Esophagus (tissue), 2 donors: ENCODE measurements around the gene AGXT2. TPM values are rescaled to one million over a fixed set of nuclear protein-coding genes. Genes with fewer than 3 reads are reported as not detected.

Source experiments
- H3K27ac ChIP-seq, 2 donors: one replicate each; pipeline ENCODE4 v1.5.1; 2013; ENCODE audit warnings: low read depth in 2 of 2, mild to moderate bottlenecking in 2 of 2, inconsistent platforms in 1 of 2, low read length in 1 of 2, moderate library complexity in 1 of 2
- H3K27me3 ChIP-seq, 2 donors: one replicate each; pipeline ENCODE4 v1.6.1; 2013; ENCODE audit warnings: low read length in 2 of 2, control low read depth in 1 of 2, mild to moderate bottlenecking in 1 of 2; ENCODE audit not compliant: insufficient read depth in 2 of 2, control insufficient read depth in 1 of 2
- H3K36me3 ChIP-seq, 2 donors: one replicate each; pipeline ENCODE4 v1.6.1; 2013; ENCODE audit warnings: low read length in 1 of 2; ENCODE audit not compliant: control insufficient read depth in 2 of 2, insufficient read depth in 2 of 2
- H3K4me1 ChIP-seq, 2 donors: one replicate each; pipeline ENCODE4 v1.6.1; 2013; ENCODE audit warnings: low read length in 1 of 2; ENCODE audit not compliant: control insufficient read depth in 2 of 2, insufficient read depth in 2 of 2
- H3K4me3 ChIP-seq, 2 donors: one replicate each; pipeline ENCODE4 v1.5.1; 2013; ENCODE audit warnings: low read length in 2 of 2, mild to moderate bottlenecking in 2 of 2, low read depth in 1 of 2, moderate library complexity in 1 of 2
- H3K9me3 ChIP-seq, 2 donors: one replicate each; pipeline ENCODE4 v1.6.1; 2013; ENCODE audit warnings: mild to moderate bottlenecking in 2 of 2, low read depth in 1 of 2, low read length in 1 of 2, moderate library complexity in 1 of 2; ENCODE audit not compliant: control insufficient read depth in 2 of 2, insufficient read depth in 1 of 2
- WGBS, 2 donors: extraction: QIAGEN DNeasy Blood & Tissue Kit; methylation state at CpG; one replicate each; pipeline ENCODE4 v1.1.7; 2013; 5-methylcytosine and 5-hydroxymethylcytosine counted together
- polyA plus RNA-seq, 2 donors: library from polyadenylated mRNA; stranded (reverse); fragments of 200-250 nt; gene quantifications; one replicate each; pipeline ENCODE4 v1.2.3, GENCODE V29; 2013
- donor health status: healthy with polysubstance abuse.
- donor health status: Bipolar disorder and iron deficiency.

AGXT2 gene
- polyA plus RNA-seq, 2 donors = not detected

DNA sequence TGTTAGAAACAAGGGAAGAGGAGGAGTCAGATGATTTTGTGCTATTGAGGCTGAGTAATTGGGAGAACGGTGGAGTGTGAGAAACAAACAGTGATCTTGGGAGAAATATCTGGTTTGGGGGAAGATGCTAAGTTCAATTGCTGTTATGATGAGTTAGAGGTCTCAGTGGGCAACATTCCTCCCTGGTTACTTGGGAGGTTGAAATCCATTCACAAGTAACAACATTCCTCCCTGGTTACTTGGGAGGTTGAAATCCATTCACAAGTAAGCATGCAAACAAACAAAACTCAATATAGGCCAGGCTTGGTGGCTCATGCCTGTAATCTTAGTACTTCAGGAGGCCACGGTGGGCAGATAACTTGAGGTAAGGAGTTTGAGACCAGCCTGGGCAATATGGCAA, 38.7 kb downstream of the AGXT2 start:
- H3K27me3 ChIP-seq = no peaks in the 10 kb centered on the region
- WGBS, 2 donors = 76 to 77% methylated on average over 2 of the region's 2 CpGs
- H3K27ac ChIP-seq = no peak overlapping the region
- H3K36me3 ChIP-seq = no peaks in the 10 kb centered on the region
- H3K4me1 ChIP-seq = no peaks in the 10 kb centered on the region
- no peak overlapping the region for H3K4me3 ChIP-seq
- no peaks in the 10 kb centered on the region for H3K9me3 ChIP-seq

GRCh38 chr5:35004771-35005170, 43.0 kb downstream of the AGXT2 start:
- Histone ChIP-seq H3K4me3 (no peak overlapping the region), H3K27me3 (no peaks in the 10 kb centered on the region), H3K4me1 (no peaks in the 10 kb centered on the region), H3K36me3 (no peaks in the 10 kb centered on the region), H3K27ac (no peak overlapping the region), H3K9me3 (no peaks in the 10 kb centered on the region)
- 80 to 83% methylated on average over 1 of the region's 1 CpG for WGBS, 2 donors

GRCh38 chr5:35004200-35004599, 43.5 kb downstream of the AGXT2 start:
- no peaks in the 10 kb centered on the region for H3K36me3 ChIP-seq
- H3K9me3 ChIP-seq = no peaks in the 10 kb centered on the region
- H3K4me3 ChIP-seq = no peak overlapping the region
- no peak overlapping the region for H3K27ac ChIP-seq
- WGBS, 2 donors = 64 to 68% methylated on average over 5 of the region's 5 CpGs
- no peaks in the 10 kb centered on the region for H3K4me1 ChIP-seq
- no peaks in the 10 kb centered on the region for H3K27me3 ChIP-seq

GRCh38 chr5:35003018-35003957, 44.5 kb downstream of the AGXT2 start:
- no peak overlapping the region for H3K4me3 ChIP-seq

DNA sequence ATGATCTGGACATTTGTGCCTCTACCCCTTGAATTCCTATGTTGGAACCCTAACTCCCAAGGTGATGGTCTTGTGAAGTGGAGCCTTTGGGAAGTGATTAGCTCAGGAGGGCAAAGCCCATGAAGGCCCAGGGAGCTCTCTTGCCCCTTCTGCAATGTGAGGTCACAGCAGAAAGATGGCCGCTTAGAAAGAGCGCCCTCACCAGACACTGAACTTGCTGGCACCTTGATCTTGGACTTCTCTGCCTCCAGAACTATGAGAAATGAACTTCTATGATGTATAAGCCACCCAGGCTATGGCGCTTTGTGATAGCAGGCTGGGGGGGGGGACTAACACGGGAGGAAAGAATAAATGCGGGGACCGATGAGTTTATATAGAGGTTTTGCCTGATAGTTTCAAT, 45.3 kb downstream of the AGXT2 start:
- no peaks in the 10 kb centered on the region for H3K36me3 ChIP-seq
- no peak overlapping the region for H3K4me3 ChIP-seq
- H3K4me1 ChIP-seq = no peaks in the 10 kb centered on the region
- WGBS, 2 donors = 91 to 93% methylated on average over 6 of the region's 6 CpGs
- H3K27ac ChIP-seq = no peak overlapping the region
- H3K9me3 ChIP-seq = no peaks in the 10 kb centered on the region
- H3K27me3 ChIP-seq = no peaks in the 10 kb centered on the region

More at GRCh38 chr5:35003018-35003957, 44.5 kb downstream of the AGXT2 start:
- Histone ChIP-seq H3K27ac (no peak overlapping the region), H3K4me1 (no peaks in the 10 kb centered on the region), H3K27me3 (no peaks in the 10 kb centered on the region), H3K36me3 (no peaks in the 10 kb centered on the region), H3K9me3 (no peaks in the 10 kb centered on the region)
- WGBS, 2 donors = 43 to 44% methylated on average over 18 of the region's 18 CpGs

DNA sequence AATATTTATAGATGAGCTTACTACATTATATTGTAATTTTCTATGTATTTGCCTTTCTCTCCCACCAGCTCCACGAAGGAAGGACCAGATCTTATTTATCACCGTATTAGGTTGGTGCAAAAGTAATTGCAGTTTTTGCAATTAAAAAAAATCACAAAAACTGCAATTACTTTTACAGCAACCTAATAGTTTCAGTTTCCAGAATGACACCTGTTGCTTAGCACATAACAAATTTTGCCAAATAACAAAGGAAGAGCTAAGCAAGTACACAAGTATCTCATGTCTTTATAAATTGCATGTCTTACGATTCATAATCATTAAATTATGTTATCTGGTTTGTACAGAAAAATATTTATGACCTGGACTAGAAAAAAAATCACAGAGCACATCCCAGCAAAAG, 45.9 kb downstream of the AGXT2 start:
- H3K27me3 ChIP-seq = no peaks in the 10 kb centered on the region
- 69 to 78% methylated on average over 3 of the region's 3 CpGs for WGBS, 2 donors
- no peak overlapping the region for H3K4me3 ChIP-seq

GRCh38 chr5:34998058-34998789, 49.5 kb downstream of the AGXT2 start:
- 61 to 62% methylated on average over 6 of the region's 6 CpGs for WGBS, 2 donors
- H3K36me3 ChIP-seq = no peaks in the 10 kb centered on the region
- H3K4me3 ChIP-seq = no peak overlapping the region
- H3K27ac ChIP-seq = no peak overlapping the region
- H3K4me1 ChIP-seq = no peaks in the 10 kb centered on the region
- H3K9me3 ChIP-seq = no peaks in the 10 kb centered on the region
- H3K27me3 ChIP-seq = no peaks in the 10 kb centered on the region

More for the DNA sequence above, 45.9 kb downstream of the AGXT2 start:
- H3K36me3 ChIP-seq = no peaks in the 10 kb centered on the region
- H3K4me1 ChIP-seq = no peaks in the 10 kb centered on the region
- no peaks in the 10 kb centered on the region for H3K9me3 ChIP-seq
- H3K27ac ChIP-seq = no peak overlapping the region

GRCh38 chr5:34996261-34996660, 51.5 kb downstream of the AGXT2 start:
- Histone ChIP-seq H3K9me3 (no peaks in the 10 kb centered on the region), H3K4me1 (no peaks in the 10 kb centered on the region), H3K27ac (no peak overlapping the region), H3K4me3 (no peak overlapping the region), H3K36me3 (no peaks in the 10 kb centered on the region), H3K27me3 (no peaks in the 10 kb centered on the region)
- WGBS, 2 donors = 76 to 81% methylated on average over 2 of the region's 2 CpGs

DNA sequence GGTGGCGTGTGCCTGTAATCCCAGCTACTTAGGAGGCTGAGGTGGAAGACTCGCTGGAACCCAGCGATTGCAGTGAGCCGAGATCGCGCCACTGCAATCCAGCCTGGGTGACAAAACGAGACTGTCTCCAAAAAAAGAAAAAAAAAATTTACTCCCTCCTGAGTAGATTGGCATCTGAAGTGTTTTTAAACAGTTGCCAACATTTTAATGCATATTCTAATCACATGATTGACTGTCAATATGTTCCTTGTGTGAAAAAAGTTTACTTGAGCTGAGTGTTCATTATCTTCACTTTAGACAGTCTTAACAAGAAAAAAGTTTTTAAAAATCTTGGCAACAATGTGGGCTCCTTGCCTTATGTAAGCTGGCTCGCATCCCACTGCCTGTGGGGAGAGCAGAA, 53.8 kb downstream of the AGXT2 start:
- H3K9me3 ChIP-seq = no peaks in the 10 kb centered on the region
- no peaks in the 10 kb centered on the region for H3K36me3 ChIP-seq
- no peaks in the 10 kb centered on the region for H3K27me3 ChIP-seq
- 66 to 82% methylated on average over 8 of the region's 8 CpGs for WGBS, 2 donors
- no peak overlapping the region for H3K27ac ChIP-seq
- H3K4me3 ChIP-seq = no peak overlapping the region
- H3K4me1 ChIP-seq = no peaks in the 10 kb centered on the region
